ENCODE results near the gene POU2F2. TPM values are rescaled to one million over a fixed set of nuclear protein-coding genes. Genes with fewer than 3 reads are reported as not detected.
A peak's percentile ranks its signal among the peaks of the same experiment; 100 is the strongest.

The POU2F2 gene
- total and polyA plus RNA-seq, 8 donors, result 0.68 to 23.3 (median 2.3) TPM

DNA sequence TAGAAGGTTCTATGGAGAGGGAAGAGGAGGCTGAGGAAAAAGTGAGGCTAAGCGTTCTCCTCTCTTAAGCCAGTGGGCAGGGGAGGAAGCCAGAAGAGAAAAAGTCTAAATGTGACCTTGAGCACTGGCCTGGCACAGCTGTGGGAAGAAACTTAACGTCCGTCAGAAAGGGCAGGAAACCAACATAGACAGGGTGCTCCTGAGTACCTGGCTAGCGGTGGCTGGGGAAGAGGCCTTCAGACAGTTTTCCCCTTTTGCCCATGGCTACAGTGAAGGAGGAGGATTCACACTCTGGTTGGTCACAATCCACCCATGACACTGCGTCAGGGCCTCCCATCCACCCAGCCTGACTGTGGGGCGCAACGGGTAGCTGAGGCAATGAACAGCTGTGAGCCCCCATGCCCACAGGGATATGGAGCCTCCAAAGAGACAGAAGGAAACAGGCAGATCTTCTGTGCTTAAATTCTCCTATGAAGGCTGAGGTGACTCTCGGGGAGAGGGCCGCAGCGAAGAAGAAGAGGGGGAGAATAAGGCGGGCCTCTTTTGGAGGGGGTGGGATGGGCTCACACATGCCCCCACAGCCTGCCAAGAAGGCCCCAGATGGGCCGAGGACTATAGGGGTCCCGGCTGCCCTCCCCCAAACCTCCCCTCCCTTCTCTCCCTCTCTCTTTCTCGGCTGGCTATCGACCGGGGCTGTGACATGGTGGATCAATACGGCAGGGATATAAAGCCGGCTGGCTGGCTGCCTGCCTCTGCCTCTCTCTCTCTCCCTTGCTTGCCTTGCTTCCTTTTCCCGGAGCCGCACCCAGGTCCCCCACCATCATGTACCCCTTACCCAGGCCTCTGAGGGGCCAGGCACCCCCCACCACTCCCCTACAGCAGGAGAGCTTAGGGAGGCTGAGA, 19.8 kb upstream of the POU2F2 start:
- H3K9me3 ChIP-seq, result no peaks in the 10 kb centered on the region
- H3K27ac ChIP-seq, result no peak overlapping the region
- H3K27me3 ChIP-seq, result peaks cover 6 to 98% (median 45%) of the 10 kb centered on the region in 3 donors
- DNase-seq, result no peak
- intact Hi-C loops (cut with DNase I; ENCODE audit: low total_unique reads), result no loop called here
- no peak for TF ChIP-seq POLR2A (IDR thresholded peaks at IDR 0.05)
- no peak for TF ChIP-seq EP300 (IDR thresholded peaks at IDR 0.05)
- no peak for TF ChIP-seq POLR2AphosphoS5 (IDR thresholded peaks at IDR 0.05)
- TF ChIP-seq, protein P1, sequence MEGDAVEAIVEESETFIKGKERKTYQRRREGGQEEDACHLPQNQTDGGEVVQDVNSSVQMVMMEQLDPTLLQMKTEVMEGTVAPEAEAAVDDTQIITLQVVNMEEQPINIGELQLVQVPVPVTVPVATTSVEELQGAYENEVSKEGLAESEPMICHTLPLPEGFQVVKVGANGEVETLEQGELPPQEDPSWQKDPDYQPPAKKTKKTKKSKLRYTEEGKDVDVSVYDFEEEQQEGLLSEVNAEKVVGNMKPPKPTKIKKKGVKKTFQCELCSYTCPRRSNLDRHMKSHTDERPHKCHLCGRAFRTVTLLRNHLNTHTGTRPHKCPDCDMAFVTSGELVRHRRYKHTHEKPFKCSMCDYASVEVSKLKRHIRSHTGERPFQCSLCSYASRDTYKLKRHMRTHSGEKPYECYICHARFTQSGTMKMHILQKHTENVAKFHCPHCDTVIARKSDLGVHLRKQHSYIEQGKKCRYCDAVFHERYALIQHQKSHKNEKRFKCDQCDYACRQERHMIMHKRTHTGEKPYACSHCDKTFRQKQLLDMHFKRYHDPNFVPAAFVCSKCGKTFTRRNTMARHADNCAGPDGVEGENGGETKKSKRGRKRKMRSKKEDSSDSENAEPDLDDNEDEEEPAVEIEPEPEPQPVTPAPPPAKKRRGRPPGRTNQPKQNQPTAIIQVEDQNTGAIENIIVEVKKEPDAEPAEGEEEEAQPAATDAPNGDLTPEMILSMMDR (IDR thresholded peaks at IDR 0.05), result no peak
- H3K36me3 ChIP-seq, result no peaks in the 10 kb centered on the region
- H3K4me1 ChIP-seq, result no peaks in the 10 kb centered on the region
- 52 to 61% (median 55%) methylated on average over 20 of the region's 20 CpGs for WGBS, 5 donors
- H3K4me3 ChIP-seq, result no peak overlapping the region

DNA sequence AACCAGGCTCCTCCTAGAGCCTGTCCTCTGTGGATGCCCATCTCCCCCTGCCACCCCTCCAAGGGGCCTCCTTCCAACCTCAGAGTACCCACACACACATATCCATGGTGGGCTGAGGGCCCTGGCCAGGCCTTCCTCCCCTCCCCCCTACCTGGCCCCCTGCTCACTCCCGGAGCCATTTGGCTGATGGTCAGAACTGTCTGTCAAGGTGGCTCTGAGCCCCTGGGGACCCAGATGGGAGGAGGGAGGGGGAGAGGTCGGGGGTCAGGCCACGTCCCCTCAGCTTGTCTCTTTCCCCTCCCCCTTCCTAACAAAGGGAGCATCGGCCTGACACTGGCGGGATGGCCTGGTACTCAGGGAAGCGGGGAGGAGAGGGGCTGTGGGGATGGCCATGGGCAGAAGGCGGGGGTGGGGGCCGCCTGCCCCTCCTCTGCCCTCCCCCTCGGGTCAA, 18.7 kb upstream of the POU2F2 start:
- H3K4me3 ChIP-seq, result no peak overlapping the region
- H3K27ac ChIP-seq, result no peak overlapping the region
- no peaks in the 10 kb centered on the region for H3K36me3 ChIP-seq
- no peak for TF ChIP-seq EP300 (IDR thresholded peaks at IDR 0.05)
- H3K27me3 ChIP-seq, result peaks cover 6 to 97% (median 45%) of the 10 kb centered on the region in 3 donors
- intact Hi-C loops (cut with DNase I; ENCODE audit: low total_unique reads), result no loop called here
- DNase-seq, result no peak
- no peaks in the 10 kb centered on the region for H3K9me3 ChIP-seq
- H3K4me1 ChIP-seq, result no peaks in the 10 kb centered on the region
- 14 to 32% (median 20%) methylated on average over 5 to 9 of the region's 9 CpGs for WGBS, 5 donors

DNA sequence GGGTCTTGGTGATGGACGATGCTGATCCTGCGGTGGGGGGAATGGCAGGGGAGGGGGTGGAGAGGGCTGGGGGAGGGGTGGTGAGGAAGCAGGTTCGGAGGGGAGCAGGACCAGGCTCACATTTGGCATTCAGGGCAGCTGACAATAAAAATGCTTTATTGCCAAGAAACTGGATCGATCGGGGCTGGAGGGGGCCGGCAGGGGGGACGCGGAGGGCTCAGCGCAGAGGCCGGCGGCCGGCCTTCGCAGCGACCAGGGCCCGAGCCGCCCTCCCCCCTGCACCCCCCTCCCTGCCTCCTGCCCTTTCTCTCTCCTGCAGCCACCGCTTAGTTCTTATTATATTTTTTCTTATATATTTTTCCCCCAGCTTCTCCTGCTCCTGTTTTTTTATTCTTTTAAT, 18.1 kb upstream of the POU2F2 start:
- intact Hi-C loops (cut with DNase I; ENCODE audit: low total_unique reads), result no loop called here
- no peak for TF ChIP-seq EP300 (IDR thresholded peaks at IDR 0.05)
- no peak for TF ChIP-seq POLR2A (IDR thresholded peaks at IDR 0.05)
- TF ChIP-seq POLR2AphosphoS5 (IDR thresholded peaks at IDR 0.05), result no peak
- TF ChIP-seq, protein P1 (IDR thresholded peaks at IDR 0.05), result no peak
- Histone ChIP-seq H3K4me1 (no peaks in the 10 kb centered on the region), H3K27me3 (peaks cover 6 to 95% (median 45%) of the 10 kb centered on the region in 3 donors), H3K36me3 (no peaks in the 10 kb centered on the region), H3K9me3 (no peaks in the 10 kb centered on the region), H3K4me3 (no peak overlapping the region), H3K27ac (no peak overlapping the region)
- DNase-seq, result peak in 1 of 2 donors; percentile 39
- 1 to 18% (median 8%) methylated on average over 8 to 17 of the region's 17 CpGs for WGBS, 5 donors

DNA sequence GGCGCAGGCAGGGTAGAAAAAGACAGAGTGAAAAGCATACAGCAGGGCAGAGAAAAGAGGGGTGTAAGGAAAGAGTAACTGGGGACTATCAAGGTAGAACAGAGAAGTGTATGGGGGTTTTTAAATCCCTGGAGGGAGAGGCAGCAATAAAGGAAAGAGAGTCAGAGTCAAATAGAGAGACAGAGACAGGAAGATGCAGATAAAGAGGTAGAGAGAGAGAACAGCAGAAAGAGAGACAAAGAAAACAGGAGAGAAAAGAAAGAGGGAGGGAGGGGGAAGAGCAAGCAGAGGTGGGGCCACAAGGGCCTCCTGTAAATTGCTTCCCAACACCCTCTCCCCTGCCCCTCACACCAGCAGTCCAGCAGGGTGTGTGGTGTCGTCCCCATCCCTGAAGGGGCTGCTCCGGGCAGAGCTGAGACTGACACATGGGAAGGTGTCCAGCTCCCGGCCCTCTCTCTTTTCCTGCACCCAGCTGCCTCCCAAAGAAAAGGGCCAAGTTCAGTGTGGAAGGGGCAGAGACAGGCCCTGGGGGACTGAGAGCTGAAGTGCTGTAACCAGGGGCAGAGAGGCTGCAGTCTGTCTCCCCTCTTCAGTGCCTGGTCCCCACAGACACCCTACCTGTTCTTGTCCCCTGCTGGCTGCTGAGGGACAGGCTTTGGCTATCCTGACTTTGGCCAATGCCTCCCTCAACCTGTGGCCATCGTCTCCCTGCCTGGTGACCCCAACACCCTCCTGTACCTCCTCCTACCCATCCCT, 17.4 kb upstream of the POU2F2 start:
- DNase-seq, result no peak
- no peaks in the 10 kb centered on the region for H3K4me1 ChIP-seq
- no peaks in the 10 kb centered on the region for H3K36me3 ChIP-seq
- intact Hi-C loops (cut with DNase I; ENCODE audit: low total_unique reads), result no loop called here
- no peaks in the 10 kb centered on the region for H3K9me3 ChIP-seq
- H3K27ac ChIP-seq, result no peak overlapping the region
- peaks cover 6 to 92% (median 45%) of the 10 kb centered on the region in 3 donors for H3K27me3 ChIP-seq
- TF ChIP-seq, protein P1 (IDR thresholded peaks at IDR 0.05), result no peak
- TF ChIP-seq EP300 (IDR thresholded peaks at IDR 0.05) (no peak), POLR2AphosphoS5 (IDR thresholded peaks at IDR 0.05) (no peak), POLR2A (IDR thresholded peaks at IDR 0.05) (no peak)
- WGBS, 5 donors, result 32 to 43% (median 36%) methylated on average over 5 of the region's 5 CpGs
- no peak overlapping the region for H3K4me3 ChIP-seq

All from stomach (tissue), 9 donors.